GM23248 (cell line): Measurements from ENCODE around the gene GNG2. TPM values are rescaled to one million over a fixed set of nuclear protein-coding genes. Genes with fewer than 3 reads are reported as not detected.

Experiments used
- DNase-seq: peaks from one replicate; pipeline ENCODE4 v3.0.0-alpha.2; 2015
- H2AFZ ChIP-seq: fragments of 200-600 bp; sonication (generic); 2 replicates; pipeline ENCODE4 v1.6.1; 2016; ENCODE audit warnings: antibody characterized with exemption
- H3F3A ChIP-seq: fragments of 200-600 bp; sonication (generic); 2 replicates; pipeline ENCODE4 v1.6.1; 2016; ENCODE audit warnings: mild to moderate bottlenecking, antibody characterized with exemption, mixed run types; ENCODE audit not compliant: insufficient read depth
- H3K27ac ChIP-seq: fragments of 200-600 bp; sonication (generic); 2 replicates; pipeline ENCODE4 v1.5.1; 2016; ENCODE audit warnings: mild to moderate bottlenecking
- H3K27me3 ChIP-seq: fragments of 200-600 bp; sonication (generic); replicated peaks from 2 replicates; pipeline ENCODE4 v1.6.1; 2016; ENCODE audit warnings: mild to moderate bottlenecking; ENCODE audit not compliant: insufficient read depth
- H3K36me3 ChIP-seq: fragments of 200-600 bp; sonication (generic); 2 replicates; pipeline ENCODE4 v1.6.1; 2016; ENCODE audit warnings: low read depth, mild to moderate bottlenecking
- H3K4me1 ChIP-seq: fragments of 200-600 bp; sonication (generic); 2 replicates; pipeline ENCODE4 v1.6.1; 2016; ENCODE audit warnings: mild to moderate bottlenecking; ENCODE audit not compliant: insufficient read depth
- H3K4me2 ChIP-seq: fragments of 200-600 bp; sonication (generic); one replicate; pipeline ENCODE4 v1.6.1; 2016; ENCODE audit warnings: mild to moderate bottlenecking; ENCODE audit not compliant: unreplicated experiment
- H3K4me3 ChIP-seq: fragments of 200-600 bp; sonication (generic); 2 replicates; pipeline ENCODE4 v1.5.1; 2016; ENCODE audit warnings: mild to moderate bottlenecking
- H3K79me2 ChIP-seq: fragments of 200-600 bp; sonication (generic); 2 replicates; pipeline ENCODE4 v1.6.1; 2016; ENCODE audit warnings: mild to moderate bottlenecking; ENCODE audit not compliant: insufficient read depth
- H3K9ac ChIP-seq: fragments of 200-600 bp; sonication (generic); 2 replicates; pipeline ENCODE4 v1.6.1; 2016; ENCODE audit warnings: mild to moderate bottlenecking
- H3K9me2 ChIP-seq: fragments of 200-600 bp; sonication (generic); 2 replicates; pipeline ENCODE4 v1.6.1; 2016; ENCODE audit warnings: mixed run types, mild to moderate bottlenecking, moderate library complexity; ENCODE audit not compliant: insufficient read depth
- H3K9me3 ChIP-seq: fragments of 200-600 bp; sonication (generic); one replicate; pipeline ENCODE4 v1.6.1; 2017; ENCODE audit warnings: low read depth
- H4K20me1 ChIP-seq: fragments of 200-600 bp; sonication (generic); 2 replicates; pipeline ENCODE4 v1.6.0; 2016; ENCODE audit not compliant: insufficient read depth
- EZH2 ChIP-seq: fragments of 200-600 bp; sonication (generic); IDR thresholded peaks from 2 replicates; pipeline ENCODE4 v1.6.1; 2018; ENCODE audit warnings: antibody characterized with exemption, mild to moderate bottlenecking; ENCODE audit not compliant: insufficient read depth, poor library complexity, severe bottlenecking
- EZH2phosphoT487 ChIP-seq: fragments of 200-600 bp; sonication (generic); IDR thresholded peaks from 2 replicates; pipeline ENCODE4 v1.6.1; 2018; ENCODE audit warnings: antibody characterized with exemption, moderate library complexity, mild to moderate bottlenecking, low read depth; ENCODE audit not compliant: insufficient read depth
- WGBS, 2 experiments: methylation state at CpG; one replicate each; pipeline ENCODE4 v1.1.6; 2015 to 2017; ENCODE audit warnings: low lambda C conversion rate in 2 of 2, low coverage in 1 of 2; ENCODE audit errors: missing lambda C conversion rate in 2 of 2; 5-methylcytosine and 5-hydroxymethylcytosine counted together
- in situ Hi-C: fragments of 300-500 bp; cut with MboI; formaldehyde crosslinking; loops from 2 replicates; pipeline ENCODE4 v1.15.0; 2020
- polyA plus RNA-seq: library from polyadenylated mRNA; unstranded; fragments of >200 nt; fragmentation: Nextera tagmentation; extraction: Ambion mirVana; gene quantifications from 2 replicates; pipeline ENCODE4 v1.2.1, GENCODE V29; 2016
- total RNA-seq: library from RNA; depleted of rRNA; stranded (reverse); fragments of >200 nt; shearing (Covaris generic); gene quantifications from 2 replicates; pipeline ENCODE4 v1.2.3, GENCODE V29; 2014

GNG2 gene
- total and polyA plus RNA-seq, 2 experiments from 2014 or later = 13.8 to 16.5 TPM

- Histone ChIP-seq H3K9me3 (no peaks in the 10 kb centered on the region), H3K27me3 (no peaks in the 10 kb centered on the region), H3F3A (no peaks in the 10 kb centered on the region), H3K4me3 (no peak overlapping the region), H3K27ac (no peak overlapping the region), H2AFZ (no peak overlapping the region), H3K9me2 (no peaks in the 10 kb centered on the region), H3K4me2 (no peak overlapping the region), H3K79me2 (no peaks in the 10 kb centered on the region), H3K4me1 (no peaks in the 10 kb centered on the region), H3K9ac (no peak overlapping the region), H3K36me3 (no peaks in the 10 kb centered on the region), H4K20me1 (no peaks in the 10 kb centered on the region)
- no peak for DNase-seq
- in situ Hi-C loops = no loop called here
- TF ChIP-seq EZH2phosphoT487 (no peak), EZH2 (no peak)
- WGBS, 2 experiments = 84 to 87% methylated on average over 6 of the region's 6 CpGs
These were observed 62.2 kb downstream of the GNG2 start for GRCh38 chr14:51922624-51923023.

GRCh38 chr14:51924600-51924999 lies 64.2 kb downstream of the GNG2 start:
- no peak overlapping the region for H3K9ac ChIP-seq
- no peak overlapping the region for H2AFZ ChIP-seq
- H3K4me1 ChIP-seq = no peaks in the 10 kb centered on the region
- H3F3A ChIP-seq = 0 out of 2 replicates have a peak, but pooled peaks cover 4% of the 10 kb centered on the region
- no peak overlapping the region for H3K27ac ChIP-seq
- no peaks in the 10 kb centered on the region for H3K79me2 ChIP-seq
- 84 to 91% methylated on average over 4 of the region's 4 CpGs for WGBS, 2 experiments
- TF ChIP-seq EZH2phosphoT487 = no peak
- no peak for TF ChIP-seq EZH2
- H3K4me2 ChIP-seq = no peak overlapping the region
- in situ Hi-C loops = no loop called here
- no peaks in the 10 kb centered on the region for H3K9me3 ChIP-seq
- H3K27me3 ChIP-seq = no peaks in the 10 kb centered on the region
- no peak overlapping the region for H3K4me3 ChIP-seq
- no peaks in the 10 kb centered on the region for H3K36me3 ChIP-seq
- no peaks in the 10 kb centered on the region for H3K9me2 ChIP-seq
- no peaks in the 10 kb centered on the region for H4K20me1 ChIP-seq
- no peak for DNase-seq

GRCh38 chr14:51925980-51926379 lies 65.6 kb downstream of the GNG2 start:
- no peaks in the 10 kb centered on the region for H3K27me3 ChIP-seq
- no peak for DNase-seq
- H3K4me2 ChIP-seq = no peak overlapping the region
- H3K4me1 ChIP-seq = no peaks in the 10 kb centered on the region
- no peak overlapping the region for H2AFZ ChIP-seq
- no peaks in the 10 kb centered on the region for H3K79me2 ChIP-seq
- no peak overlapping the region for H3K9ac ChIP-seq
- H3K9me3 ChIP-seq = no peaks in the 10 kb centered on the region
- TF ChIP-seq EZH2phosphoT487 (no peak), EZH2 (no peak)
- no peaks in the 10 kb centered on the region for H4K20me1 ChIP-seq
- H3K27ac ChIP-seq = no peak overlapping the region
- H3K36me3 ChIP-seq = no peaks in the 10 kb centered on the region
- no peaks in the 10 kb centered on the region for H3K9me2 ChIP-seq
- no peak overlapping the region for H3K4me3 ChIP-seq
- WGBS, 2 experiments = 81 to 88% methylated on average over 2 of the region's 2 CpGs
- in situ Hi-C loops = no loop called here
- 0 out of 2 replicates have a peak, but pooled peaks cover 4% of the 10 kb centered on the region for H3F3A ChIP-seq

GRCh38 chr14:51926449-51926848 lies 66.0 kb downstream of the GNG2 start:
- no peak overlapping the region for H3K4me2 ChIP-seq

GRCh38 chr14:51928568-51928967 lies 68.2 kb downstream of the GNG2 start:
- Histone ChIP-seq H3K9ac (no peak overlapping the region), H3K9me3 (no peaks in the 10 kb centered on the region), H2AFZ (no peak overlapping the region), H3F3A (0 out of 2 replicates have a peak, but pooled peaks cover 4% of the 10 kb centered on the region), H4K20me1 (no peaks in the 10 kb centered on the region), H3K79me2 (no peaks in the 10 kb centered on the region), H3K4me2 (no peak overlapping the region), H3K27ac (no peak overlapping the region), H3K9me2 (no peaks in the 10 kb centered on the region), H3K27me3 (no peaks in the 10 kb centered on the region), H3K4me3 (no peak overlapping the region), H3K36me3 (no peaks in the 10 kb centered on the region), H3K4me1 (no peaks in the 10 kb centered on the region)
- DNase-seq = no peak
- 87 to 91% methylated on average over 10 of the region's 10 CpGs for WGBS, 2 experiments
- in situ Hi-C loops = no loop called here
- TF ChIP-seq EZH2 (no peak), EZH2phosphoT487 (no peak)

More at GRCh38 chr14:51926449-51926848, 66.0 kb downstream of the GNG2 start:
- Histone ChIP-seq H3K27me3 (no peaks in the 10 kb centered on the region), H3K79me2 (no peaks in the 10 kb centered on the region), H4K20me1 (no peaks in the 10 kb centered on the region), H3K36me3 (no peaks in the 10 kb centered on the region), H3F3A (0 out of 2 replicates have a peak, but pooled peaks cover 4% of the 10 kb centered on the region), H3K9me3 (no peaks in the 10 kb centered on the region), H3K4me1 (no peaks in the 10 kb centered on the region), H3K9me2 (no peaks in the 10 kb centered on the region), H2AFZ (no peak overlapping the region), H3K9ac (no peak overlapping the region), H3K27ac (no peak overlapping the region), H3K4me3 (no peak overlapping the region)
- TF ChIP-seq EZH2phosphoT487 = no peak
- TF ChIP-seq EZH2 = no peak
- 84 to 85% methylated on average over 7 of the region's 7 CpGs for WGBS, 2 experiments
- in situ Hi-C loops = no loop called here
- DNase-seq = no peak
